ENCODE results near the gene ROR1.

ROR1 gene

GRCh38 chr1:64065571-64065970 is 291.8 kb downstream of the ROR1 start:
- no peak for DNase-seq (ENCODE audit: low spot score)
- in situ Hi-C loops (cut with MboI; ENCODE audit: low sequenced_read_pairs, unreplicated experiment): no loop called here
- no peak for TF ChIP-seq CTCF (IDR thresholded peaks at IDR 0.05; ENCODE audit: borderline replicate concordance, control extremely low read depth, extremely low read depth, insufficient read depth, missing control alignments)

GRCh38 chr1:64072089-64072793 is 298.4 kb downstream of the ROR1 start:
- TF ChIP-seq CTCF (IDR thresholded peaks at IDR 0.05; ENCODE audit: borderline replicate concordance, control extremely low read depth, extremely low read depth, insufficient read depth, missing control alignments): no peak
- in situ Hi-C loops (cut with MboI; ENCODE audit: low sequenced_read_pairs, unreplicated experiment): no loop called here
- no peak for DNase-seq (ENCODE audit: low spot score)

- DNase-seq (ENCODE audit: low spot score): no peak
- in situ Hi-C loops (cut with MboI; ENCODE audit: low sequenced_read_pairs, unreplicated experiment): no loop called here
- TF ChIP-seq CTCF (IDR thresholded peaks at IDR 0.05; ENCODE audit: borderline replicate concordance, control extremely low read depth, extremely low read depth, insufficient read depth, missing control alignments): no peak
These were observed 299.9 kb downstream of the ROR1 start for GRCh38 chr1:64073705-64074104.

GRCh38 chr1:64074767-64075166 is 300.9 kb downstream of the ROR1 start:
- TF ChIP-seq CTCF (IDR thresholded peaks at IDR 0.05; ENCODE audit: borderline replicate concordance, control extremely low read depth, extremely low read depth, insufficient read depth, missing control alignments): no peak
- no peak for DNase-seq (ENCODE audit: low spot score)
- in situ Hi-C loops (cut with MboI; ENCODE audit: low sequenced_read_pairs, unreplicated experiment): no loop called here

- in situ Hi-C loops (cut with MboI; ENCODE audit: low sequenced_read_pairs, unreplicated experiment): no loop called here
- TF ChIP-seq CTCF (IDR thresholded peaks at IDR 0.05; ENCODE audit: borderline replicate concordance, control extremely low read depth, extremely low read depth, insufficient read depth, missing control alignments): no peak
These were observed 303.6 kb downstream of the ROR1 start for GRCh38 chr1:64077281-64077940.

GRCh38 chr1:64080941-64081562 is 307.2 kb downstream of the ROR1 start:
- DNase-seq (ENCODE audit: low spot score): no peak
- TF ChIP-seq CTCF (IDR thresholded peaks at IDR 0.05; ENCODE audit: borderline replicate concordance, control extremely low read depth, extremely low read depth, insufficient read depth, missing control alignments): no peak
- in situ Hi-C loops (cut with MboI; ENCODE audit: low sequenced_read_pairs, unreplicated experiment): no loop called here

More at GRCh38 chr1:64077281-64077940, 303.6 kb downstream of the ROR1 start:
- no peak for DNase-seq (ENCODE audit: low spot score)
